ENCODE results near the gene ZNRF3. TPM values are rescaled to one million over a fixed set of nuclear protein-coding genes. Genes with fewer than 3 reads are reported as not detected.

The ZNRF3 gene
- total RNA-seq = 1 to 10 TPM; 5.8 to 9.2 (median 6.9) TPM
- long read RNA-seq, partial matches to known transcripts = 0 of 1 reads
- long read RNA-seq, other reads (novel, unspliced or antisense) = 1 of 1 reads

DNA sequence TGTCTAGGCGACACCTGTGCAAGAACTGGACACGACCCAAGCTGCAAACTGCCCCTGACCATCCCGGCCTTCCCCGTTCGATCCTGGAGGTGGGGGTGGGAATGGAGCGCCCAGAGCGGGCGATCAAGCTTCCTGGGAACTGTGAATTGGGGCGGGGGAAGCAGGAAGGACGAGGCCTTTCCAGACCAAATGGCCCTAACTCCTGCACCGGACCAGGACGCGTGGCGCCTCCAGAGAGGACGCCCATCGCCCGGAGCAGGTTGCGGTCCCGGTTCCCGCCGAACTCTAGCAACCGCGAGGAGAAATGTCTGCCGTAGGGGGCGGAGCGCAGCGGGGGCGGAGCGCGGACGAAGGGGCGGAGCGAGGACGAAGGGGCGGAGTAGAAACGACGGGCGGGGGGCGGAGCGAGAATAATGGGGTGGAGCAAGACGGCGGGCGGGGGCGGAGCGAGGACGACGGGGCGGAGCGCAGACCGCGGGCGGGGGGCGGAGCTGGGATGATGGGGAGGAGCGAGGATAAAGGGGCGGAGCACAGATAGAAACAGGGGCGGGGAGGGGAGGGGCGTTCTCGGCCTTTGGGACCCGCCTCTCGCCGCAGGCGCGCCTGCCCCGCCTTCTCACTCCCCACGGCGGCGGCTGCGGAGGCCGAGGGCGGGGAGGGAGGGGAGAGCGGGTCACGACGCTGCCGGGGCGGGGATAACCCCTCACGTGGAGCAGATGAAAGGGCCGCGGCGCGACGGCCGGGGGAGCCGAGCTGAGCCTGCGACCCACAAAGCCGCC is at the start of gene ZNRF3:
TSS of gene ZNRF3 (plus strand) at position 695 of the 779 bp plus-strand sequence. CDS start 195 bp downstream, outside the sequence.
- WGBS (ENCODE audit: insufficient coverage, low coverage, low lambda C conversion rate, missing lambda C conversion rate) = 3% methylated on average over 39 of the region's 85 CpGs
- H3K4me3 ChIP-seq = peak within 1 kb of the TSS; percentile 60 to 71 (median 66)
- H3K4me1 ChIP-seq = peaks cover 0 to 40% (median 9%) of the 10 kb centered on the region in 4 donors
- ATAC-seq (peak; percentile 94 to 97 (median 96)), DNase-seq (peak; percentile 95 to 97 (median 96))
- TF ChIP-seq CTCF (IDR thresholded peaks at IDR 0.05) (no peak), POLR2A (IDR thresholded peaks at IDR 0.05) (no peak)
- H3K27ac ChIP-seq = peak within 1 kb of the TSS in 1 of 3 donors; percentile 53
- H3K9me3 ChIP-seq = no peaks in the 10 kb centered on the region
- no peaks in the 10 kb centered on the region for H3K27me3 ChIP-seq
- no peaks in the 10 kb centered on the region for H3K36me3 ChIP-seq
- intact Hi-C loops (cut with DNase I) = no loop called here

- no peak for TF ChIP-seq CTCF (IDR thresholded peaks at IDR 0.05)
- TF ChIP-seq POLR2A (IDR thresholded peaks at IDR 0.05) = no peak
- H3K27ac ChIP-seq = no peak overlapping the region
- H3K9me3 ChIP-seq = no peaks in the 10 kb centered on the region
- H3K4me3 ChIP-seq = no peak overlapping the region
- 100% methylated on average over 1 of the region's 11 CpGs for WGBS (ENCODE audit: insufficient coverage, low coverage, low lambda C conversion rate, missing lambda C conversion rate)
- DNase-seq (no peak), ATAC-seq (peak in 1 of 4 donors; percentile 41)
- no peaks in the 10 kb centered on the region for H3K36me3 ChIP-seq
- no peaks in the 10 kb centered on the region for H3K27me3 ChIP-seq
- no peaks in the 10 kb centered on the region for H3K4me1 ChIP-seq
- intact Hi-C loops (cut with DNase I) = loop anchor here in 1 of 2 donors (10.0 kb wide), 1 partner anchor 231 kb away; no protein-coding TSS in a partner anchor
Measured at GRCh38 chr22:28835630-28836189, 47.7 kb upstream of the ZNRF3 start.

GRCh38 chr22:28837640-28838039 is 45.7 kb upstream of the ZNRF3 start:
- intact Hi-C loops (cut with DNase I) = loop anchor here in 1 of 2 donors (10.0 kb wide), 1 partner anchor 233 kb away; no protein-coding TSS in a partner anchor
- ATAC-seq = no peak

DNA sequence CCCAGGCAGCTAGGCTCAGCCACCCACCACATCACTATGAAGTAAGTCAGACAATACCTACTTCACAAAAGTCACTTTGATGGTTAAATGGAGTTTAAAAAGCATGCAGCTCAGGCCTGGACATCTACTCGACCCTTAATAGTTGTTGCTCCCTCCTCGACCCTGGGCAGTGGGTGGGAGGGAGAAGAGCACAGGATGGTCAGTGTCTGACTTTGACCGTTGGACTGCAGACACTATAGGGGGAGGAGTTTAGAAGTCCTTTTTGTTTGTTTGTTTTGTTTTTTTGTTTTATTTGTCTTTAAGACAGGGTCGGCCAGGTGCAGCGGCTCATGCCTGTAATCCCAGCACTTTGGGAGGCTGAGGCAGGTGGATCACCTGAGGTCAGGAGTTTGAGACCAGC is 44.4 kb upstream of the ZNRF3 start:
- no peaks in the 10 kb centered on the region for H3K36me3 ChIP-seq
- no peaks in the 10 kb centered on the region for H3K4me1 ChIP-seq
- no peak overlapping the region for H3K27ac ChIP-seq
- peak in 1 of 4 donors; percentile 34 for ATAC-seq
- TF ChIP-seq POLR2A (IDR thresholded peaks at IDR 0.05) (no peak), CTCF (IDR thresholded peaks at IDR 0.05) (no peak)
- H3K4me3 ChIP-seq = no peak overlapping the region
- DNase-seq = no peak
- intact Hi-C loops (cut with DNase I) = loop anchor here in 1 of 2 donors (10.0 kb wide), 1 partner anchor 234 kb away; no protein-coding TSS in a partner anchor
- H3K9me3 ChIP-seq = no peaks in the 10 kb centered on the region
- 28% methylated on average over 5 of the region's 5 CpGs for WGBS (ENCODE audit: insufficient coverage, low coverage, low lambda C conversion rate, missing lambda C conversion rate)
- no peaks in the 10 kb centered on the region for H3K27me3 ChIP-seq

More at GRCh38 chr22:28837640-28838039, 45.7 kb upstream of the ZNRF3 start:
- Histone ChIP-seq H3K4me1 (no peaks in the 10 kb centered on the region), H3K4me3 (no peak overlapping the region), H3K27me3 (no peaks in the 10 kb centered on the region), H3K9me3 (no peaks in the 10 kb centered on the region), H3K36me3 (no peaks in the 10 kb centered on the region), H3K27ac (no peak overlapping the region)
- 100% methylated on average over 3 of the region's 6 CpGs for WGBS (ENCODE audit: insufficient coverage, low coverage, low lambda C conversion rate, missing lambda C conversion rate)
- no peak for TF ChIP-seq POLR2A (IDR thresholded peaks at IDR 0.05)
- no peak for TF ChIP-seq CTCF (IDR thresholded peaks at IDR 0.05)
- no peak for DNase-seq
